Hematopoietic multipotent progenitor cell treated with erythropoietin and hydrocortisone succinate and interleukin-3 and kit ligand, for 15 days (in vitro differentiated cells): ENCODE results near the gene PRAMEF25.
"Not testable (repeated sequence)": the region's sequence is repeated elsewhere in the genome, so short reads cannot be mapped to it uniquely, and the experiment has no call there.

Experiments
- DNase-seq: peaks from one replicate; pipeline ENCODE4 v3.0.0-alpha.2; 2015; ENCODE audit warnings: low spot score

Gene PRAMEF25

DNA sequence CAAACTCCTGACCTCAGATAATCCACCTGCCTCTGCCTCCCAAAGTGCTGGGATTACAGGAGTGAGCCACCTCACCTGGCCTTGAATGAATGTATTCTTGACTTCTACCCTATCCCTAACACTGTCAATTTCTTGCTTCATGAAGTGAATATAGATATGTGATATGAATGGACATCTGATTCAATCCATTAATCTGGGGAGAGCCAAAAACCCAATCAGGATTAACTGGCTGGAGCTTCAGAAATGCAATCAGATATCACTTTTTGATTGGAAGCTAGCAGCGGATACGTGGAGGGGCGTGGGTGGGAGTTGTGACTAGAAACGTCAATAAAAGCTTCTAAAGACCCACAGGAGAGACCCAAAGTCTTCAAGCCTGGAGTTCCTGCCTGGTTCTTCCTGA, at the start of gene PRAMEF25:
Gene PRAMEF25 (plus strand): TSS at position 301 of the 400 bp plus-strand sequence. CDS start 2,920 bp downstream, outside the sequence.
- not testable (repeated sequence) for DNase-seq

DNA sequence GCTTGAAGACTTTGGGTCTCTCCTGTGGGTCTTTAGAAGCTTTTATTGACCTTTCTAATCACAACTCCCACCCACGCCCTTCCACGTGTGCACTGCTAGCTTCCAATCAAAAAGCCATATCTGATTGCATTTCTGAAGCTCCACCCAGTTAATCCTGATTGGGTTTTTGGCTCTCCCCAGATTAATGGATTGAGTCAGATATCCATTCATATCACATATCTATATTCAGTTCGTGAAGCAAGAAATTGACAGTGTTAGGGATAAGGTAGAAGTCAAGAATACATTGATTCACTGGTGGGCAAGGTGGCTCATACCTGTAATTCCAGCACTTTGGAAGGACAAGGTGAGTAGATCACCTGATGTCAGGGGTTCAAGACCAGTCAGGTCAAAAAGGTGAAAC, 14.1 kb upstream of the PRAMEF25 start, which contains the start of gene PRAMEF27:
Gene PRAMEF27 (minus strand): TSS at position 101 of the 400 bp plus-strand sequence. CDS start 2,916 bp downstream, outside the sequence.
- DNase-seq = not testable (repeated sequence)

DNA sequence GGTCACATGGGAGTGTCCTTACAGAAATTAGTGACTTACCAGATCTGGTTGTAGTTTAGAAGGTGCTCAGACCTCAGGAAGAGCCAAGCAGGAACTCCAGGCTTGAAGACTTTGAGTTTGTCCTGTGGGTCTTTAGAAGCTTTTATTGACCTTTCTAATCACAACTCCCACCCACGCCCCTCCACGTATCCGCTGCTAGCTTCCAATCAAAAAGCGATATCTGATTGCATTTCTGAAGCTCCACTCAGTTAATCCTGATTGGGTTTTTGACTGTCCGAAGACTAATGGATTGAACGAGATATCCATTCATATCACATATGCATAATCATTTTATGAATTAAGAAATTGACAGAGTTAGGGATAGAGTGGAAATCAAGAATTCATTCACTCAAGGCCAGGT, 46.2 kb downstream of the PRAMEF25 start, which contains the start of gene HNRNPCL2:
Gene HNRNPCL2 (minus strand): TSS at position 101 of the 400 bp plus-strand sequence. CDS start 454 bp downstream, outside the sequence.
- not testable (repeated sequence) for DNase-seq
